GM21390 (cell line): ENCODE results near the gene ASB10.

Source experiments
- ATAC-seq: cut with Tn5 transposase; IDR thresholded peaks from one replicate; pipeline ENCODE4 v1.9.1; 2021; ENCODE audit not compliant: unreplicated experiment

ASB10 gene

GRCh38 chr7:151211155-151211772, 24.2 kb upstream of the ASB10 start:
- ATAC-seq = no peak

GRCh38 chr7:151210087-151210854, 23.2 kb upstream of the ASB10 start, which contains the start of gene H2BK1:
H2BK1 (minus strand) TSS chr7:151210488; CDS start chr7:151210318, 170 bp downstream.
- no peak for ATAC-seq

- no peak for ATAC-seq
These were observed 22.5 kb upstream of the ASB10 start for GRCh38 chr7:151209588-151209987.

DNA sequence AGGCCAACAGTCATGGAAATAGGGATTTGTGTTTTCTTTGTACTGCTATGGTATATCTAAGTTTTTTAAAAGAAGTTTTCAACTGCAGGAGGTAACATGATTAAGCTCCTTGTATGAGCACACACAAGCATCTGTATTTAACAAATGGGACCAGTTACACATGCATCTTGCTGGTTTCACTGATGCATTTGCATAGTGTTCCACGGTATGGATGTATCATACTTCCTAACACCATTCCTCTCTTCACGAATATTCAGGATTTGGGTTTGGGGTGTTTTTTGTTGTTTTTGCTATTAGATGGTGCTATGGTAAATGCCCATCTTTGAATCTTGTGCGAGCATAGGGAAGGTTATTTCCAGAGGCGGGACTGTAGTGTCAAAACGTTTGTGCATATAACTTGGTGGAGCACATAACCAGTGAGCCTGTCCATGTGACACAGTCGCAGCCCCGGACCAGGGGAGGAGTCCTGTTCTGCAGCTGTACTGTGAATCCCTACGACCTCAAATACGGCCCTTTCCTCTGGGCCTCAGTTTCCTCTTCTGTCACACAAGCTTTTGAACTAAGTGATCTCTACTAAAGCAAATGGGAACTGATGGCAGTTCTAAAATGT, 21.3 kb upstream of the ASB10 start:
- no peak for ATAC-seq

DNA sequence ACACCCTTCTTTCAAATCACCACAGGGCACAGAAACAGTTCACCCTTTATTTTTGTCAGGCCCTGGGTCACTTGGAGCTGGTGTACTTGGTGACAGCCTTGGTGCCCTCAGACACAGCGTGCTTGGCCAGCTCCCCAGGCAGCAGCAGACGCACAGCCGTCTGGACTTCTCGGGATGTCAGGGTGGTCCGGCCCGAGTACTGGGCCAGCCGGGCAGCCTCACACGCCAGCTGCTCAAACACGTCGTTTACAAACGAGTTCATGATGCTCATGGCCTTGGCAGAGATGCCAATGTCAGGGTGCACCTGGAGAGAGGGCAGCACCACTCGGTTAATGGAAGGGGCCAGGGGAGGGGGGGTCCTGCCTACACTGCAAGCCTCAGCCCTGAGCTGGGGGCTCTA, 20.8 kb upstream of the ASB10 start:
- no peak for ATAC-seq

DNA sequence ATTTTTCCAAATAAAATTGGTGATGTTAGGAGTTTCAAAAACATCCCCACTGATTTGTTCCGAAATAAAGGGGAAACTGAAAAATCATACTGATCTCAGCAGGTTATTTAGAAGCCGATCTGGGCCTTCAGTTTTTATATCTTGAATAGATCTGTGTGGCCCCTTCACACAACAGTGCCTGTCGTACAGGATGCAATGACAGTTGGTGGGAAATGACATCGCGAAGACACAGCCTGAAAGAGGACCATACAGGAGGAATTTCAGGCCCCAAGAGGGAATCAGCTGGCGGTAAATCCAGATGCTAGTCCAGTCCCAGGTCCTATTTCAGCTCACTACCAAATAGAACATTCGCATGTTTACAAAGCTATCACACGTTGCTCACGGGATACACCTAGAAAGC, 20.3 kb upstream of the ASB10 start:
- no peak for ATAC-seq

DNA sequence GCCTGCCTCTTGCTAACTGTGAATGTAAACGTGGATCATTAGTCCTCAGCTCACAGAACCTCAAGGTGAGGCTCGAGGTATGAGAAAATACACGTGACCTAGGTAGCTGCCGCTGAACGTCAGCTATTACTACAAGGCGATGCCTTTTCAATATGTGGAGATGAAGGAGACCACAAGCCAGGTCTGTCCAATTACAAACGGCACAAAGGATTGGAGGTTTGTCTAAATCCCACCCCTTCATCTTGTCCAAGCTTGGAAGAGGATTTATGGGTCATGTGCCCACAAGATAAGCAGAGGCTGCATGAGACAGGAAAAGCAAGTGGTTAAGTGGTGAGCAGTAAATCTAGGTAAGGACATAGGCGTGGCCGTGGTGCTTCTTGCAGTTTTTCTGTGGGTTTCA, 19.9 kb upstream of the ASB10 start:
- no peak for ATAC-seq

DNA sequence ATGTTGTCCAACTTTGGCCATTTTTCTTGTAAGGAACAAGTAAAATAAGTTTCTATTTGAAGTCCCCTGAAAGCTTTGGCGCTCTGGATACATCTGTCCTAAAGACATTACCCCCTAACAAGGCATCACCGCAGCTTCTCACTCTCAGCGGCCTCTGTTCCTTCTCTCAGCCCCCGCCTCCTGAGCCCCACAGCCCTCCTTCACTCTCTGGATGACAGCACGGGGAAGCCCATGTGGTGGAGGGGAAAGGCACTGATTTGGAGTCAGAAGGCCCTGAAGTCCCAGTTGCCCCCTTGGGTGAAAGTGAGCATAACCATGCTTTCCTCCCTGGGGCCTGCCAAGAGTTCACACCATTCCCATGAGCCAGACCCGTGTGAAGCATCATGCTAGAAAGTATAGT, 18.7 kb upstream of the ASB10 start:
- ATAC-seq = no peak

DNA sequence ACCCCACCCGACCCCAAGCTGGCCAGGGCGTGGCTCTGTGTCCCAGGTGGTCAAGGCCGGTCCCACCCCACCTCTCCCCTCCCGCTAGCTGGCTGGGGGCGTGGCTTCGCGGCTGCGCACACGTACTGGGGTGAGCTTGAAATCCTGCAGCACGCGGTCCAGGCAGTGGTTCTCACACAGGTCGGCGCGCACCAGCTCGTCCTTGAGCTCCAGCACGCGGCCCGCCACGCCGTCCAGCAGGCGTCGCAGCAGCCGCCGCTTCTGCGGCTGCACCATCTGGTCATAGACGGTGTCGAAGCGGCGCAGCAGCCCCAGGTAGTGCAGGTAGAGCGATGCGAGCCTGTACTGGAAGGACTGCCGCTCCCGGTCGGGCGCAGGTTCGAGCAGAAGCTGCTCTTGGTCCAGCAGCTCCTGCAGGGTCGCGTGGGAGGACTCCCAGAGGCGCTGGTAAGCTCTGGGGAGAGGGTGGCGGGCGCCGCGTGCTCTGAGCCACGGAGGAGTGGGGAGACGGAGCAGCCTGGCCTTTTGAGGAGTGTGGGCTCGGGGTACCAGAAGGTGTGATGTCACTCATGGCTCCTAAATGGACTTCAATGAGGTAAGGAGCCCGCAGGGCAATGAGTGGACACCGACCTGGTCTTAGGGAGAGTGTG, 17.5 kb upstream of the ASB10 start:
- ATAC-seq = no peak

DNA sequence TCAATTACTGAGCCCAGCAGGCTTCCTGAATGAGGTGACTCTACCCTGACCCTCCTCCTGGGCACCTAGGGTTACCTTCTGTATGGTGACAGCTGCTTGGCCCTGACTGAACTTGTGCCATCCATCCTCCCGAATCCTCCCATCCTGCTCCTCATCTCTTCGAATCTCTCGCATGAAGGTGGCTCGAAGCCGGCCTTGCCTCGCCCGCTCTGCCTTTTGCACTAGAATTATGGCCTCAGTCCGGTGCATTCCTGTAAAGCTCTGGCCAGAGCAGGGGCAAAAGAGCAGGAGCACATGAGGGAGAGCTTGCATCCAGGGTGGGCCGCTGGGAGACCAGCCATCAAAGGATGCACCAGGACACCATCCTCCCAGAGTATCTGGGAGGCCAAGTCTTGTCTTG, 15.8 kb upstream of the ASB10 start:
- no peak for ATAC-seq

GRCh38 chr7:151201751-151202150, 14.7 kb upstream of the ASB10 start:
- ATAC-seq = no peak

DNA sequence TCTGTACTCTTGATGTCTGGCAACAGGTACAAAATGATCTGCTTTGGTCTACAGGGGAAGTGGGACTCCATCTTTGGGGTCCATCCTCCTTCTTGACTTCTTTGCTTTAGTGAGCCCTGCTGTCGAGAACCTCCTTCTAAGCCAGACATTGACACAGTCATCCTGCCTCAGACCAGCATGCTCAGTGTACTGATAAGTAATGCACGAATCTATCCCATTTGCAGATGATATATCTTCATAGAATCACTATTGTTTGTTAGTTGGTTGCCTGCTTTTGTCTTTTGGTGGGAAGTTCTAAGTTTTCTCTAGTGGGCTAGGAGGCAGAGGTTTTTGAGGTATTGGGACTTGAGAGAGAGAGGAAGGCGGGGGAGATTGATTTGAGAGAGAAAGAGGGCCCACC, 14.3 kb upstream of the ASB10 start:
- no peak for ATAC-seq

DNA sequence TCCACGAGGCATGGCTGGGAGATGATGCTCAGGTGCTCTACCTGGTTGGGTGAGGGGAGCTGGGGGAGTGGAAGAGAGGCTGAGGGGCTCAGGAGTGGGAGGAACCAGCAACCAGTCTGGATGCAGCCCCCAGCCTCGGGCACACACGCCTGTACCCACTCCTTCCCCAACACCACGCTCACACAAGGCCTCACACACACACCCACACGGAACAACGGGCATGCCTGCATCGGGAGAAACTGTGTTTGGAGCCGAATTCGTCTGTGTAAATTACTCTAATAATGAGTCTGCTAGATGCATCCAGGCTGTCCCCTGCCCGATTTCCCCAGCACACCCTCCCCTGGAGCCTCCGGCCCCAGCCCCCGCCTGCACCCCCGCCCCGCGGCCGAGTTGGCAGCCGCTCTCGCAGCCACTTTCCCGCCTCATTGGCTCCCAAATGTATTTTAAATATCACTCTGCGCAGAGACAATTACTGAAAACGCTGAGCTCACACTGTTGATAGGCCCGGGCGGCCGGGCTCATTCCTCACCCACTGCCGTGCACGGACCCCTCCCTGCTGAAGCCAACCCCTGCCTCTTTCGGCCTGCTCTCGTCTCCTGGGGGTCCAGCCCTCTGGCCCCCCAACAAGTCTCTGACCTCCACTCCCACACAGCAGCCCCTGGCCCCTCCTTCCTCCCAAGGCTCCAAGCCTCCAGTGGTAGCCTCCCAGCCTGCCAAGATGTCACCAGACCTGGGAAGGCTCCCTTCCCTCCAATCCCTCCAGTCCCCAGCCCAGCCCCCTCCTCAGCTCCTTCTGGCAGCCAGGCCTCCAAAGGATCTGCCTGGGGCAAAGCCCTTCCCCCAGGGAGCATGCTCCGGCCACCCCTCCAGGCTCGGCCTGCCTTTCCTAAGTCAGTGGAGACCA, 12.1 kb upstream of the ASB10 start:
- no peak for ATAC-seq

DNA sequence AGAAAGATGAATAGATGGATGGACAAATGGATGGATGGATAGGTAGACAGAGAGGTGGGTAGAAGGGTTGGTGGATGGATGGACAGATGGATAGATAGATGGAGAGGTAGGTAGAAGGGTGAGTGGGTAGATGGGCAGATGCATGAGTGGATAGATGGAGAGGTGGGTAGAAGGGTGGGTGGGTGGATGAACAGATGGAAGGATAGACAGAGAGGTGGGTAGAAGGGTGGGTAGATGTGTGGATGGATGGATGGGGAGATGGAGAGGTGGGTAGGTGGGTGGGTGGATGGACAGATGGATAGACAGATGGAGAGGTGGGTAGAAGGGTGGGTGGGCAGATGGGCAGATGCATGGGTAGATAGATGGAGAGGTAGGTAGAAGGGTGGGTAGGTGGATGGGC, 10.9 kb upstream of the ASB10 start:
- no peak for ATAC-seq

DNA sequence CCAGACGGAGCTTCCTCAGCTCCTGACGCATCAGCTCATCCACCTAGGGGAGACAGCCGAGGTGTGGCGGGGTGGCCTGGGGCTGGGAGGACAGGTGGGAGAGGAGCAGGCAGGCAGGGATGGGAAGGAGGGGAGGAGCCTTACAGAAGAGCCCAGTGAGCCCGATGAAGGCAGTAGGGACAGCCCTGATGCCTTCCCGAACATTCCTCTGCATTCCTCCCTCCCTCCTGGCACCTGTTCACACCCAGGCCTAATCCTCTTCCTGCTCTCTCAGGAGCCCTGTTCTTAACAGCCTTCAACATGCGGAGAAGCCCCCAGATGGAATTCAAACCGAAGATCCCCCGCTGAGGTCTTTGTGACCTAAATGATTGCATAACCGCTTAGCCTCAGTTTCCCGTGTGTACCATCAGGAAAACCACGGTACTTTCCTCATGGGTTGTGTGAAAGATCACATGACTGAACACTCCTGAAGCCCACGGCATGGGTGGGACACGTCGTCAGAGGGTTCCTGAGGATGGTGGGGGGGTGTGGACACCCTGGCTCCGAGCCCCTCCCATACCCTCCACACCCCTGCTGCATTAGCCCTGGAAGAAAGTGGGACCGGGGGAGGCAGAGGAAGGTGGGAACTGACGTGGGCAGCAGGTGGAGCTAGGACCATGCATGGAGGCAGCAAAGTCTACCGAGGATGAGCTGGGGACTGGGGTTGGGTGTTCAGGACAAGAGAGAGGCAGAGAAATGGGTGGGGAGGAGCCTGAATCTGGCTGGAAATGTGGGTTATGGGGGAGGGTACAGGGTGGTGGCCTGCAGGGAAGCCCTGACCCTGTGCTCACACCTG, 8.8 kb upstream of the ASB10 start:
- no peak for ATAC-seq

DNA sequence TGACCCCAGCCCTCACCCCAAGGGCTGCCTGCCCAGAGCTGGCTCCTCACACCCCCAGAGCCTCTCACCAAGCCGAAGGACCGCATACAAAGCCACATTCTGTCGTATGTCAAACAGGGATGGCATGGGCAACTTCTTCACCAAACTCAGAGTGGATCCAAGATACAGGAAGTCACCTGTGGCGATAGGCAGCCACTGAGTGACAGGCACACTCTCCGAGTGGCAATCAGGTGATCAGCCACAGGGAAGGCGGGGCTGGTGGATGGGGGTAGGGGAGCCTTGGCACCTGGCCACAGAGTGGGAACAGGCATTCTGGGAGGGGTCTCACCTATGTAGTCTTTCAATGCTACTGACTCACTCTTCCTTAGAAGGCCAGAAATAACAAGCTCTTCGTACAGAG, 7.1 kb upstream of the ASB10 start:
- ATAC-seq = no peak

GRCh38 chr7:151193203-151193978, 6.3 kb upstream of the ASB10 start:
- ATAC-seq = no peak

DNA sequence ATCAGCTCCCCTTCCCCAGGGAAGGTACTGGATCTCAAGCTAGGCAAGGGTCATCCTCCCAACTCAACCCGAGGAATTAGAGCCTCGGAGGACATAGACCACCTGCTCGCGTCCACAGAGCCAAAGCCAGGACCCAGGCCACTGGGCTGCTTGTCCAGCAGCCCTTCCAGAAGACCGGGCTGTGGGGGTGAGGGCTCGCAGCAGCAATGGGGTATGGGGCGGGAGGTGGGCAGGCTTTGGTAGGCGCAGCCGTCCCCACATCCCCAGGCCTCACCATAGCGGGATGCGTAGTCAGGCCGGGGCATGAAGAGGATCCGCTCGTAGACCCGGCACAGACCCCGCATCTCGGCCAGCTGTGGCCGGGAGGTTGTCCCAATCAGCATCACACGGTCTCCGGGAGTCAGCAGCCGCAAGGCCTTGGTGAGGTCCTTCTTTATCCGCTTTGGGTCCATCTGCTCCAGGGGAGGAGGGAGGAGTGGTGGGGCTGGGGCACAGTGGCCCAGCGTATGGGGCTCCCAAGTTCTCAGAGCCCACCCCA, 5.0 kb upstream of the ASB10 start:
- no peak for ATAC-seq

DNA sequence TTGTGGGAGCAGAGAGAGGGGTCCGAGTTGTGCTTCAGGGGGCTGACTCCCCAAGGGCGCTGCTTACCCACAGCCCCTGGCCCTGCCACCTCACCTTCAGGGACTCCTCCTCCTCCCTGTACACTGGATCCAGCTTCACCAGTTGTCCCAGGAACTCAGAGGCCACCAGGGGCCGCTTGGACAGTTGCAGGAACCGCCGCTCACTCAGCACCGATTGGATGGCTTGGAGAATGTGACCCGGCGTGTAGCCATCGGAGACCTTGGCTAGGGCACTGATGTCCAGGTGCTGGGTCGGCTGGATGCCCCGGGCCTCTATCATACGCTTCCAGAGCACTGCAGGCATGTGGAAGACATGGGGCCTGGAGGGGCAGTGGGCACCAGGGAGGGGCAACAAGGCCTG, 4.5 kb upstream of the ASB10 start:
- no peak for ATAC-seq
